Measurements from ENCODE around the gene NSRP1.
A peak's percentile ranks its signal among the peaks of the same experiment; 100 is the strongest.

NSRP1 gene

GRCh38 chr17:30207655-30208054, 91.0 kb downstream of the NSRP1 start:
- Histone ChIP-seq H3K27me3 (no peaks in the 10 kb centered on the region), H3K4me1 (peaks cover 8 to 13% (median 10%) of the 10 kb centered on the region in 10 experiments; a peak in 19 of 20 replicates), H3K4me3 (no peak overlapping the region), H3K4me2 (peak overlapping the region; percentile 3 to 60 (median 43); a peak in 16 of 22 replicates), H3K27ac (no peak overlapping the region), H3K36me3 (no peaks in the 10 kb centered on the region), H3K9me3 (replicated peaks in 1 of 11) (no peaks in the 10 kb centered on the region), H4K20me1 (no peaks in the 10 kb centered on the region), H3K9ac (no peak overlapping the region)
- TF ChIP-seq Cebpa-rat (IDR thresholded peaks at IDR 0.05), result no peak

GRCh38 chr17:30208214-30208613, 91.6 kb downstream of the NSRP1 start:
- H3K4me2 ChIP-seq, result peak overlapping the region; percentile 3 to 60 (median 43); a peak in 20 of 22 replicates
- H3K9me3 ChIP-seq (replicated peaks in 1 of 11), result no peaks in the 10 kb centered on the region
- H3K27ac ChIP-seq, result no peak overlapping the region

GRCh38 chr17:30209930-30210329, 93.3 kb downstream of the NSRP1 start:
- no peaks in the 10 kb centered on the region for H3K36me3 ChIP-seq
- H3K4me3 ChIP-seq, result no peak overlapping the region
- no peak overlapping the region for H3K9ac ChIP-seq
- H3K9me3 ChIP-seq (replicated peaks in 1 of 11), result no peaks in the 10 kb centered on the region
- H3K27me3 ChIP-seq, result no peaks in the 10 kb centered on the region
- H3K27ac ChIP-seq, result no peak overlapping the region
- no peaks in the 10 kb centered on the region for H4K20me1 ChIP-seq
- peaks cover 8 to 13% (median 10%) of the 10 kb centered on the region in 10 experiments; a peak in 19 of 20 replicates for H3K4me1 ChIP-seq
- no peak overlapping the region for H3K4me2 ChIP-seq
- no peak for TF ChIP-seq Cebpa-rat (IDR thresholded peaks at IDR 0.05)

More at GRCh38 chr17:30208214-30208613, 91.6 kb downstream of the NSRP1 start:
- Histone ChIP-seq H3K36me3 (no peaks in the 10 kb centered on the region), H3K27me3 (no peaks in the 10 kb centered on the region), H3K4me1 (peaks cover 8 to 13% (median 10%) of the 10 kb centered on the region in 10 experiments; a peak in 19 of 20 replicates), H4K20me1 (no peaks in the 10 kb centered on the region), H3K9ac (no peak overlapping the region), H3K4me3 (no peak overlapping the region)
- no peak for TF ChIP-seq Cebpa-rat (IDR thresholded peaks at IDR 0.05)

GRCh38 chr17:30210366-30210765, 93.8 kb downstream of the NSRP1 start:
- no peak for TF ChIP-seq Cebpa-rat (IDR thresholded peaks at IDR 0.05)
- H3K4me3 ChIP-seq, result no peak overlapping the region
- H3K4me1 ChIP-seq, result peaks cover 8 to 13% (median 10%) of the 10 kb centered on the region in 10 experiments; a peak in 19 of 20 replicates
- no peaks in the 10 kb centered on the region for H4K20me1 ChIP-seq
- no peaks in the 10 kb centered on the region for H3K9me3 ChIP-seq (replicated peaks in 1 of 11)
- H3K27me3 ChIP-seq, result no peaks in the 10 kb centered on the region
- no peak overlapping the region for H3K27ac ChIP-seq
- H3K36me3 ChIP-seq, result no peaks in the 10 kb centered on the region
- no peak overlapping the region for H3K9ac ChIP-seq
- H3K4me2 ChIP-seq, result no peak overlapping the region

- H3K27ac ChIP-seq, result no peak overlapping the region
Observed at GRCh38 chr17:30210901-30211300, 94.3 kb downstream of the NSRP1 start.

DNA sequence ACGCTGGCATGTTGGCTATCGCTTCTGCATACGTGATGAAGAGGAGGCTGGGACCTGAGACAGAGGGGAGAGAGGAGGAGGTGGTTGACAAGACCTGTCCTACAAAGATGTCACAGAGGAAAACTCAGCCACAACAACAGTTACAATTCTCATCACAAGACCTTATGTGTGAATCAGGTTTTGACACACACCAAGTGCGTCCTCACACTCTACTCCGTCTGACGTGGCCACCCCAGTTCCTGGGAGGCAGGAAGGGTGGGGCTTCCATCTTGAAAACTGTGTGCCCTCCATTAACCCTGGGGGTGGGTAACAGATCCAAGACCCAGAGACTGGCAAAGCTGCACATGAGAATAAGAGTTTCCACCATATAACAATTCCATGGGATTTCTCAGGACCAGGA, 94.8 kb downstream of the NSRP1 start:
- Histone ChIP-seq H4K20me1 (no peaks in the 10 kb centered on the region), H3K27ac (no peak overlapping the region), H3K36me3 (no peaks in the 10 kb centered on the region), H3K27me3 (no peaks in the 10 kb centered on the region), H3K4me3 (no peak overlapping the region), H3K9ac (no peak overlapping the region), H3K4me2 (no peak overlapping the region), H3K9me3 (replicated peaks in 1 of 11) (no peaks in the 10 kb centered on the region), H3K4me1 (peaks cover 8 to 13% (median 10%) of the 10 kb centered on the region in 10 experiments; a peak in 19 of 20 replicates)
- no peak for TF ChIP-seq Cebpa-rat (IDR thresholded peaks at IDR 0.05)

More at GRCh38 chr17:30210901-30211300, 94.3 kb downstream of the NSRP1 start:
- no peak overlapping the region for H3K4me3 ChIP-seq
- H3K36me3 ChIP-seq, result no peaks in the 10 kb centered on the region
- H3K9me3 ChIP-seq (replicated peaks in 1 of 11), result no peaks in the 10 kb centered on the region
- no peak overlapping the region for H3K9ac ChIP-seq
- TF ChIP-seq Cebpa-rat (IDR thresholded peaks at IDR 0.05), result no peak
- H3K4me1 ChIP-seq, result peaks cover 8 to 13% (median 10%) of the 10 kb centered on the region in 10 experiments; a peak in 19 of 20 replicates
- no peaks in the 10 kb centered on the region for H3K27me3 ChIP-seq
- no peak overlapping the region for H3K4me2 ChIP-seq
- H4K20me1 ChIP-seq, result no peaks in the 10 kb centered on the region

GRCh38 chr17:30212750-30213149, 96.1 kb downstream of the NSRP1 start:
- TF ChIP-seq Cebpa-rat (IDR thresholded peaks at IDR 0.05), result no peak
- H3K4me3 ChIP-seq, result no peak overlapping the region
- no peaks in the 10 kb centered on the region for H4K20me1 ChIP-seq
- H3K27me3 ChIP-seq, result no peaks in the 10 kb centered on the region
- H3K9ac ChIP-seq, result no peak overlapping the region
- peaks cover 7 to 10% (median 8%) of the 10 kb centered on the region in 10 experiments; a peak in 19 of 20 replicates for H3K4me1 ChIP-seq
- no peak overlapping the region for H3K4me2 ChIP-seq
- H3K27ac ChIP-seq, result no peak overlapping the region
- no peaks in the 10 kb centered on the region for H3K36me3 ChIP-seq
- no peaks in the 10 kb centered on the region for H3K9me3 ChIP-seq (replicated peaks in 1 of 11)

DNA sequence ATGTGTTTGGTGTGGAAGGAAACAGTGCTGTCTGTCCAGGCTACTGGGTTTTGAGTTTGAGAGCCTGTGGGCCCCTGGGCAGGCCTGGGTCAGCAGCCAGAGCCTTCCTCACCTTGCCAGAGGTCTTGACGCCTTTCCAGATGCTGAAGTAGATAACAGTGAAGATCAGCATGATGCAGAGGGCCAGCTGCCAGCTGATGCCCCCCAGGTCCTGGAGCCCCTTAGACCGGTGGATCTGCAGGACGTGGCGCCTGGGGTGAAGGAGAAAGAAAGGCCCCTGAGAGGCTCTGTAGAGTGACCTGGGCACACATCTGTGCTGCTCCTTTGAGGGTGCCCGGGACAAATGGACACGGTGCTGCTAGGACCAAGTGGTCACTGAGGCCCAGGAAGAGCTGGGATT, 100.4 kb downstream of the NSRP1 start:
- Histone ChIP-seq H3K9me3 (replicated peaks in 1 of 11) (no peaks in the 10 kb centered on the region), H3K36me3 (no peaks in the 10 kb centered on the region), H3K4me3 (no peak overlapping the region), H3K4me1 (no peaks in the 10 kb centered on the region), H3K27me3 (no peaks in the 10 kb centered on the region), H4K20me1 (no peaks in the 10 kb centered on the region), H3K4me2 (no peak overlapping the region), H3K9ac (no peak overlapping the region), H3K27ac (no peak overlapping the region)
- no peak for TF ChIP-seq Cebpa-rat (IDR thresholded peaks at IDR 0.05)

DNA sequence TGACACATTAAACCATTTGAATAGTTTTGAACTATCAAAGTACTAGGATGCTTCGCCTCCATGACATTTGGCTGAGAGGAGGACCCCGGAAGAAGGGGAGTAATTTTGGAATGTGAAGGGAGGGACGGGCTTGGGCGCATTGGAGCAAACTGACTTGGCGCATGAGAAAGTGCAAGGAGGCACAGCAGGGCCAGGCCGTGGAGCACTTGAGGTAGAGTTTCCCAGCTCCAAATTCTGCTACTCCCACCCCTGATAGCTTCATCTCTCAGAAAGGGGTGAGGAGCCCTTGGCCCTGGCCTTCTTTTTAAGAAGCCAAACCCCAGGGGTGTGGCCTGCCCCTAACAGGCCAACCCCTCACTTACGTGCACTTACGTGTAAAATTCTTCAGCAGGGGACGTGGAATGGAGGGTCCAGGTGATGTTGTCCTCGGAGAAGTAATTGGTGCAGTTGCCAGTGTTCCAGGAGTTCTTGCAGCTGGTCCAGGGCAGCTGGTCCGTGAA, 101.2 kb downstream of the NSRP1 start:
- H3K4me3 ChIP-seq, result no peak overlapping the region
- H3K27ac ChIP-seq, result no peak overlapping the region
- H3K36me3 ChIP-seq, result no peaks in the 10 kb centered on the region
- H3K27me3 ChIP-seq, result no peaks in the 10 kb centered on the region
- H3K4me1 ChIP-seq, result no peaks in the 10 kb centered on the region
- TF ChIP-seq Cebpa-rat (IDR thresholded peaks at IDR 0.05), result no peak
- H4K20me1 ChIP-seq, result no peaks in the 10 kb centered on the region
- H3K9me3 ChIP-seq (replicated peaks in 1 of 11), result no peaks in the 10 kb centered on the region
- H3K4me2 ChIP-seq, result no peak overlapping the region
- no peak overlapping the region for H3K9ac ChIP-seq

DNA sequence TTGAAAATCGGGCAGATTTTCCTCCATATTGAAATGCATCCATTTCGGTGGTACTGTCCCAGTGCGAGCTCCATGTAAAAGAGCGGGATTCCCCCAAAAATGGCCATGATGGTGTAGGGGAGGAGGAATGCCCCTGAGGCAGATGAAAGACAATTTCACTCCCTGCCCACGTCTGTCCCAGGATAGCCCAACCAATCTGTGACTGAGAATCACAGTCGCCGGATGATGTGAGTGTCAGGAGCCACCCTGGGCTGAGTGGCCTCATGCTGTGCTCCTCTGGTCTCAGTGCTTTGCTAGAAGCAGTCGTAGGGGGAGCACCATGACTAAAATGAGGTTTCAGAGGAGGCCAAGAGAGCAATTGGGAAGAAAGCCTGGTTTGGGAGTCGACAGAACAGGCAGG, 102.2 kb downstream of the NSRP1 start:
- Histone ChIP-seq H3K27me3 (no peaks in the 10 kb centered on the region), H3K27ac (no peak overlapping the region), H3K4me3 (no peak overlapping the region), H3K4me1 (no peaks in the 10 kb centered on the region), H4K20me1 (no peaks in the 10 kb centered on the region), H3K36me3 (no peaks in the 10 kb centered on the region), H3K9me3 (replicated peaks in 1 of 11) (no peaks in the 10 kb centered on the region), H3K4me2 (no peak overlapping the region), H3K9ac (no peak overlapping the region)
- no peak for TF ChIP-seq Cebpa-rat (IDR thresholded peaks at IDR 0.05)
